ENCODE measurements around the gene MAJIN.

Gene MAJIN

GRCh38 chr11:64932324-64932723 is 39.6 kb downstream of the MAJIN start:
- DNase-seq (ENCODE audit: low spot score): no peak

- no peak for DNase-seq (ENCODE audit: low spot score)
These were observed 40.6 kb downstream of the MAJIN start for GRCh38 chr11:64931290-64931689.

- DNase-seq (ENCODE audit: low spot score): no peak
These were observed 41.6 kb downstream of the MAJIN start for GRCh38 chr11:64930340-64930739.

GRCh38 chr11:64929625-64930024 is 42.3 kb downstream of the MAJIN start:
- DNase-seq (ENCODE audit: low spot score): no peak

GRCh38 chr11:64928957-64929356 is 43.0 kb downstream of the MAJIN start:
- no peak for DNase-seq (ENCODE audit: low spot score)

- no peak for DNase-seq (ENCODE audit: low spot score)
These were observed 45.2 kb downstream of the MAJIN start for GRCh38 chr11:64926689-64927088.

- peak; percentile 67 for DNase-seq (ENCODE audit: low spot score)
These were observed 46.1 kb downstream of the MAJIN start for GRCh38 chr11:64925536-64926436.

GRCh38 chr11:64924910-64925284 is 47.0 kb downstream of the MAJIN start:
- peak; percentile 15 for DNase-seq (ENCODE audit: low spot score)

GRCh38 chr11:64923944-64924909 is 47.7 kb downstream of the MAJIN start, which contains the start of gene PPP2R5B:
TSS of gene PPP2R5B (plus strand) at chr11:64924689. CDS start at chr11:64925735, 1,046 bp downstream.
- DNase-seq (ENCODE audit: low spot score): peak; percentile 92

GRCh38 chr11:64923151-64923661 is 48.7 kb downstream of the MAJIN start:
- DNase-seq (ENCODE audit: low spot score): no peak

- DNase-seq (ENCODE audit: low spot score): no peak
These were observed 50.5 kb downstream of the MAJIN start for GRCh38 chr11:64921384-64921783.

GRCh38 chr11:64920124-64920523 is 51.8 kb downstream of the MAJIN start:
- no peak for DNase-seq (ENCODE audit: low spot score)

GRCh38 chr11:64919627-64920026 is 52.3 kb downstream of the MAJIN start:
- DNase-seq (ENCODE audit: low spot score): no peak

GRCh38 chr11:64918017-64918416 is 53.9 kb downstream of the MAJIN start:
- DNase-seq (ENCODE audit: low spot score): peak; percentile 34

- no peak for DNase-seq (ENCODE audit: low spot score)
These were observed 54.3 kb downstream of the MAJIN start for GRCh38 chr11:64917663-64917995.

GRCh38 chr11:64916775-64917662 is 54.9 kb downstream of the MAJIN start, which contains the start of gene ATG2A:
TSS of gene ATG2A (minus strand) at chr11:64917209. CDS start at chr11:64917135, 74 bp downstream.
- DNase-seq (ENCODE audit: low spot score): peak; percentile 100

- peak; percentile 40 for DNase-seq (ENCODE audit: low spot score)
These were observed 55.7 kb downstream of the MAJIN start for GRCh38 chr11:64916040-64916774.

- peak; percentile 12 for DNase-seq (ENCODE audit: low spot score)
These were observed 56.5 kb downstream of the MAJIN start for GRCh38 chr11:64915376-64915887.

- no peak for DNase-seq (ENCODE audit: low spot score)
These were observed 57.8 kb downstream of the MAJIN start for GRCh38 chr11:64914123-64914522.

GRCh38 chr11:64913171-64913727 is 58.7 kb downstream of the MAJIN start:
- DNase-seq (ENCODE audit: low spot score): no peak

All from hematopoietic multipotent progenitor cell treated with erythropoietin and hydrocortisone succinate and interleukin-3 and kit ligand, for 15 days (in vitro differentiated cells).